Upper lobe of left lung (tissue), 6 donors: Measurements from ENCODE around the gene ARID1B. TPM values are rescaled to one million over a fixed set of nuclear protein-coding genes. Genes with fewer than 3 reads are reported as not detected.

Source experiments
- ATAC-seq, 2 donors: fragments of 200-7000 bp; cut with Tn5 transposase; one replicate each; pipeline ENCODE4 v1.9.1; 2022; ENCODE audit warnings: mild to moderate bottlenecking in 2 of 2, moderate library complexity in 2 of 2; ENCODE audit not compliant: low FRiP score in 2 of 2
- DNase-seq, 2 donors: peaks; one replicate each; pipeline ENCODE4 v3.0.0-alpha.2; 2019 to 2020
- H3K27ac ChIP-seq, 4 donors: fragments of 200-600 bp; sonication (generic); one replicate each; pipeline ENCODE4 v1.5.1; 2016 to 2019
- H3K27me3 ChIP-seq, 4 donors: fragments of 200-600 bp; sonication (generic); one replicate each; pipeline ENCODE4 v1.5.1; 2017 to 2019
- H3K36me3 ChIP-seq, 4 donors: fragments of 200-600 bp; sonication (generic); one replicate each; pipeline ENCODE4 v1.5.1; 2016 to 2019
- H3K4me1 ChIP-seq, 4 donors: fragments of 200-600 bp; sonication (generic); one replicate each; pipeline ENCODE4 v1.5.1; 2018 to 2019
- H3K4me3 ChIP-seq, 4 donors: fragments of 200-600 bp; sonication (generic); one replicate each; pipeline ENCODE4 v1.5.1; 2017 to 2019; ENCODE audit warnings: mild to moderate bottlenecking in 2 of 4, moderate library complexity in 1 of 4
- H3K9me3 ChIP-seq, 4 donors: fragments of 200-600 bp; sonication (generic); one replicate each; pipeline ENCODE4 v1.5.1; 2018 to 2019
- EP300 ChIP-seq, 4 donors: sonication (generic); formaldehyde crosslinking; IDR thresholded peaks; one replicate each; pipeline ENCODE4 v1.5.1; 2017; ENCODE audit warnings: antibody characterized with exemption in 4 of 4, control low read depth in 2 of 4
- POLR2A ChIP-seq, 4 donors: fragments of 450-650 bp; IDR thresholded peaks; one replicate each; pipeline ENCODE4 v1.5.1; 2016 to 2017; ENCODE audit warnings: antibody characterized with exemption in 4 of 4, mild to moderate bottlenecking in 2 of 4
- POLR2AphosphoS5 ChIP-seq, 2 donors: sonication (generic); formaldehyde crosslinking; IDR thresholded peaks; one replicate each; pipeline ENCODE4 v1.5.1; 2017; ENCODE audit warnings: antibody characterized with exemption in 2 of 2
- WGBS, 2 donors: methylation state at CpG; one replicate each; pipeline ENCODE4 v1.1.5; 2017 to 2018; 5-methylcytosine and 5-hydroxymethylcytosine counted together
- total RNA-seq, 6 donors: library from RNA; depleted of rRNA in 4 of 6; stranded (reverse); fragments of >200 nt in 4 of 6; gene quantifications; one replicate each; pipeline versions ENCODE4 v1.1.0 to v1.2.1, GENCODE V29; 2016 to 2021
- TF ChIP-seq, protein P1 (sequence below), 6 experiments: fragments of 450-650 bp in 4 of 6; fragments of 200-600 bp in 2 of 6; sonication (generic) in 2 of 6; IDR thresholded peaks; one replicate each; pipeline ENCODE4 v1.5.1; 2016 to 2019; ENCODE audit warnings: antibody characterized with exemption in 6 of 6
- donor health status: DM: no; HTN: no; CAD: no; lungs with moderate emphysema.
- donor health status: DM: no; HTN: yes; CAD: no; lungs with severe emphysema.

Gene ARID1B
- total RNA-seq, 6 donors from 2014 or later, result 66.4 to 168 (median 109) TPM

GRCh38 chr6:157061770-157062594 lies 284.8 kb downstream of the ARID1B start:
- no peaks in the 10 kb centered on the region for H3K36me3 ChIP-seq
- H3K27ac ChIP-seq, result no peak overlapping the region
- no peaks in the 10 kb centered on the region for H3K27me3 ChIP-seq
- H3K9me3 ChIP-seq, result no peaks in the 10 kb centered on the region
- ATAC-seq (no peak), DNase-seq (no peak)
- WGBS, 2 donors, result 90 to 91% methylated on average over 9 of the region's 9 CpGs
- H3K4me3 ChIP-seq, result no peak overlapping the region
- TF ChIP-seq, protein P1, sequence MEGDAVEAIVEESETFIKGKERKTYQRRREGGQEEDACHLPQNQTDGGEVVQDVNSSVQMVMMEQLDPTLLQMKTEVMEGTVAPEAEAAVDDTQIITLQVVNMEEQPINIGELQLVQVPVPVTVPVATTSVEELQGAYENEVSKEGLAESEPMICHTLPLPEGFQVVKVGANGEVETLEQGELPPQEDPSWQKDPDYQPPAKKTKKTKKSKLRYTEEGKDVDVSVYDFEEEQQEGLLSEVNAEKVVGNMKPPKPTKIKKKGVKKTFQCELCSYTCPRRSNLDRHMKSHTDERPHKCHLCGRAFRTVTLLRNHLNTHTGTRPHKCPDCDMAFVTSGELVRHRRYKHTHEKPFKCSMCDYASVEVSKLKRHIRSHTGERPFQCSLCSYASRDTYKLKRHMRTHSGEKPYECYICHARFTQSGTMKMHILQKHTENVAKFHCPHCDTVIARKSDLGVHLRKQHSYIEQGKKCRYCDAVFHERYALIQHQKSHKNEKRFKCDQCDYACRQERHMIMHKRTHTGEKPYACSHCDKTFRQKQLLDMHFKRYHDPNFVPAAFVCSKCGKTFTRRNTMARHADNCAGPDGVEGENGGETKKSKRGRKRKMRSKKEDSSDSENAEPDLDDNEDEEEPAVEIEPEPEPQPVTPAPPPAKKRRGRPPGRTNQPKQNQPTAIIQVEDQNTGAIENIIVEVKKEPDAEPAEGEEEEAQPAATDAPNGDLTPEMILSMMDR (IDR thresholded peaks at IDR 0.05), result no peak
- TF ChIP-seq EP300 (IDR thresholded peaks at IDR 0.05) (no peak), POLR2A (IDR thresholded peaks at IDR 0.05) (no peak), POLR2AphosphoS5 (IDR thresholded peaks at IDR 0.05) (no peak)
- peaks cover 11 to 22% (median 16%) of the 10 kb centered on the region in 4 donors for H3K4me1 ChIP-seq

DNA sequence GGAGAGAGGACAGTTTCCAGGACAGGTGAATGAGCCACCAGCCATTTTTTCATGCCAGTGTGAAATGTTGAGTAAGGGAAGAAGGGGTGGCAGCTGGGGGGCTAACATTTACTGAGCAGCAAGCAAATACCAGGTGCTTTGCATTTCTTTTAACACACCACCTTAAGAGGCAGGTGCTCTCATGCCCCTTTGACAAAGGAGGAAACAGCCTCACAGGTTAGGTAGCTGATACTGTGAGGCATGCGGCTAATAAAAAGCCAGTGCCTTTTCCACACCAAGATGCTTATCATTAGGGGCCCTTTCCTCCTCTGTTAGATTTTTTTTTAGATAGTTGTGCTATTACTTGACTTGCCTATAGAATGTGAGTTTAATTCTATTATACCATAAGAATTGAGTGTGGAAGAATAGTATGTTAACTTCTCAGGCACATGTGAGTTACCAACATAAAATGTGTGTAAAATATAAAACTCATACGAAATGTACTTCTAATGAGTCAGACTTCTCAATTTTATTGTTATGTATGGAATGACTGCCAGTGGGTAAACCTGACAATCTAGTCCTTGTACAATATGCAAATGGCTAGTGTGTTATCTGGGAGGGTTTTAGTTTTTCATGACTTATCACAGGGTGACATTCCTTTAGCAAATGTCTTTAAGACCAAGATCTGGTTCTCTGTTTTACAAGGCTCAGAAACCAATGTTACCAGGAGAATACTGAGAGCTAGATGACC lies 286.2 kb downstream of the ARID1B start:
- H3K4me3 ChIP-seq, result no peak overlapping the region
- 75 to 80% methylated on average over 2 of the region's 2 CpGs for WGBS, 2 donors
- ATAC-seq (no peak), DNase-seq (no peak)
- H3K27me3 ChIP-seq, result no peaks in the 10 kb centered on the region
- TF ChIP-seq POLR2A (IDR thresholded peaks at IDR 0.05) (no peak), POLR2AphosphoS5 (IDR thresholded peaks at IDR 0.05) (no peak), EP300 (IDR thresholded peaks at IDR 0.05) (no peak)
- H3K36me3 ChIP-seq, result no peaks in the 10 kb centered on the region
- H3K27ac ChIP-seq, result no peak overlapping the region
- H3K9me3 ChIP-seq, result no peaks in the 10 kb centered on the region
- H3K4me1 ChIP-seq, result peaks cover 11 to 33% (median 19%) of the 10 kb centered on the region in 4 donors

GRCh38 chr6:157063923-157064322 lies 286.7 kb downstream of the ARID1B start:
- ATAC-seq, result no peak
- Histone ChIP-seq H3K27me3 (no peaks in the 10 kb centered on the region), H3K9me3 (no peaks in the 10 kb centered on the region), H3K4me1 (peaks cover 16 to 39% (median 22%) of the 10 kb centered on the region in 4 donors), H3K4me3 (no peak overlapping the region), H3K36me3 (no peaks in the 10 kb centered on the region), H3K27ac (no peak overlapping the region)
- WGBS, 2 donors, result 85 to 86% methylated on average over 5 of the region's 5 CpGs
- DNase-seq, result no peak
- no peak for TF ChIP-seq POLR2AphosphoS5 (IDR thresholded peaks at IDR 0.05)
- TF ChIP-seq, protein P1 (IDR thresholded peaks at IDR 0.05), result no peak
- no peak for TF ChIP-seq POLR2A (IDR thresholded peaks at IDR 0.05)
- TF ChIP-seq EP300 (IDR thresholded peaks at IDR 0.05), result no peak

DNA sequence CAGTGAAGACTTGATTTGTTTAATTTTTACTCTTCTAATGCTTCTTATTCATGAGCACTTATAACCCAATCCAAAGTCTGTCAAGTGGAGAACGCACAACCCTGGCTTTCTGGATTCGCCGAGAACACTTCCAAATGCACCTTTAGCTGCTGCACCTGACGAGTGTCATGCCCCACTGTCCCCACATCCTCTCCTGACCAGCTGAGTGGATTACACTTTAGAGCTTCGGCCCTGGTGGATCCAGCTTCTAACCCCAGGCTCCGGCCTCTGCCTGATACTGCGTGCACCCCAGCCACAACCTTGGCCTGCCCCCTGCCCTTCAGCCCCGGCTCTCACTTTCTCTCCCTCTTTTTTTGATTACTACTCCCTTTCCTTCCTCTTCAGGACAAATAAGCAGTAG lies 287.3 kb downstream of the ARID1B start:
- no peaks in the 10 kb centered on the region for H3K27me3 ChIP-seq
- H3K27ac ChIP-seq, result no peak overlapping the region
- ATAC-seq, result no peak
- DNase-seq, result peak in 1 of 2 donors; percentile 10
- no peak overlapping the region for H3K4me3 ChIP-seq
- no peaks in the 10 kb centered on the region for H3K9me3 ChIP-seq
- WGBS, 2 donors, result 65 to 77% methylated on average over 8 of the region's 8 CpGs
- no peaks in the 10 kb centered on the region for H3K36me3 ChIP-seq
- peaks cover 13 to 43% (median 21%) of the 10 kb centered on the region in 4 donors for H3K4me1 ChIP-seq
- TF ChIP-seq POLR2AphosphoS5 (IDR thresholded peaks at IDR 0.05) (no peak), EP300 (IDR thresholded peaks at IDR 0.05) (no peak), POLR2A (IDR thresholded peaks at IDR 0.05) (no peak)
- TF ChIP-seq, protein P1 (IDR thresholded peaks at IDR 0.05), result no peak

DNA sequence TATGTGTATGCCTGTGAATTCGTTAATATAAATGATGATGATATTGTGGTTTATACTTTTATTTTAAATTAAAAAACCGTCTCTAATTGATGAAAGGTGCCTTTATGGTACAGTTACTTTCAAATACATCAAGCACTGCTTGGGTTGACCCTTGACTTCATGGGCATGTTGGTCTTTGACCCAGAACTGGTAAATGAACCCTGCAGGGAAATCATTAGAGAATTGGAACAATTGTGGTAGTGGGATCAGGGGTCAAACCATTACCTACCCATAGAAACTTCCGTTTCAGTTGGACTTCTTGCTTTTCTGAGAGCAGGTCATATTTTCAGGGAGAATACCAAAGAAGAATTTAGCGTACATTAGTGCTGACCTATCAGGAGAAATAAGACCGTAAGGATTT lies 288.2 kb downstream of the ARID1B start:
- no peak overlapping the region for H3K27ac ChIP-seq
- 93 to 96% methylated on average over 5 of the region's 5 CpGs for WGBS, 2 donors
- H3K9me3 ChIP-seq, result no peaks in the 10 kb centered on the region
- peaks cover 8 to 39% (median 17%) of the 10 kb centered on the region in 4 donors for H3K4me1 ChIP-seq
- no peaks in the 10 kb centered on the region for H3K36me3 ChIP-seq
- no peak for DNase-seq
- no peak for TF ChIP-seq POLR2A (IDR thresholded peaks at IDR 0.05)
- no peak for TF ChIP-seq POLR2AphosphoS5 (IDR thresholded peaks at IDR 0.05)
- TF ChIP-seq EP300 (IDR thresholded peaks at IDR 0.05), result no peak
- TF ChIP-seq, protein P1 (IDR thresholded peaks at IDR 0.05), result no peak
- ATAC-seq, result no peak
- H3K4me3 ChIP-seq, result no peak overlapping the region
- H3K27me3 ChIP-seq, result no peaks in the 10 kb centered on the region
